Pancreas (tissue), 10 donors: ENCODE results near the gene UBE2K. TPM values are rescaled to one million over a fixed set of nuclear protein-coding genes. Genes with fewer than 3 reads are reported as not detected.
"Not testable (repeated sequence)": the region's sequence is repeated elsewhere in the genome, so short reads cannot be mapped to it uniquely, and the experiment has no call there.

ENCODE experiments used
- ATAC-seq, 4 donors: fragments of 200-7000 bp; cut with Tn5 transposase; one replicate each; pipeline versions ENCODE4 v1.8.0 to v1.9.1; 2020; ENCODE audit warnings: mild to moderate bottlenecking in 4 of 4, moderate library complexity in 4 of 4
- DNase-seq, 6 donors: peaks; one replicate each; pipeline ENCODE4 v3.0.0-alpha.2; 2020
- FAIRE-seq: peaks from 2 replicates; lab custom pipeline; 2012; peaks lifted over from hg19 to GRCh38; lab: Jason Lieb, UNC
- H3K27ac ChIP-seq, 4 donors: fragments of 200-600 bp; sonication (generic); 1 replicate in 3 of 4; 2 replicates in 1 of 4; pipeline versions ENCODE4 v1.5.0 to v1.8.0; 2020
- H3K27me3 ChIP-seq, 4 donors: fragments of 200-600 bp; one replicate each; pipeline ENCODE4 v1.8.0; 2021
- H3K36me3 ChIP-seq, 3 donors: fragments of 200-600 bp; sonication (generic) in 1 of 3; one replicate each; pipeline versions ENCODE4 v1.5.0 to v1.8.0; 2020 to 2021
- H3K4me1 ChIP-seq, 3 donors: fragments of 200-600 bp; one replicate each; pipeline ENCODE4 v1.8.0; 2021
- H3K4me3 ChIP-seq, 4 donors: fragments of 200-600 bp; sonication (generic) in 2 of 4; one replicate each; pipeline versions ENCODE4 v1.5.0 to v1.8.0; 2020 to 2021
- H3K9me3 ChIP-seq, 4 donors: fragments of 200-600 bp; one replicate each; pipeline ENCODE4 v1.8.0; 2021
- CTCF ChIP-seq, 4 donors: fragments of 200-600 bp; sonication (generic) in 3 of 4; IDR thresholded peaks; one replicate each; pipeline versions ENCODE4 v1.5.0 to v1.8.0; 2021; ENCODE audit warnings: antibody characterized with exemption in 4 of 4
- WGBS, 2 donors: extraction: QIAGEN DNeasy Blood & Tissue Kit; methylation state at CpG; one replicate each; pipeline ENCODE4 v1.1.7; 2013; 5-methylcytosine and 5-hydroxymethylcytosine counted together
- intact Hi-C, 3 donors: fragments of 100-400 bp; cut with DNase I; formaldehyde crosslinking; loops; one replicate each; pipeline versions ENCODE4 v1.11.1 to v1.14.2; 2022
- polyA plus RNA-seq, 2 donors: library from polyadenylated mRNA; stranded (reverse); fragments of 200-250 nt; gene quantifications; one replicate each; pipeline ENCODE4 v1.2.3, GENCODE V29; 2013
- total RNA-seq, 6 donors: library from RNA; stranded (reverse); fragmentation: NEBNext Ultra II Directional in 4 of 6; extraction: Animal tissue kit (Norgen Biotek cat#: 25700) in 4 of 6; gene quantifications; one replicate each; pipeline versions ENCODE4 v1.2.1 to v1.2.4, GENCODE V29; 2021 to 2023
- donor health status: healthy with polysubstance abuse.
- donor health status: DM: no; HTN: no; CAD: no; lungs with moderate emphysema.
- donor health status: DM: no; HTN: no; CAD: no.
- donor health status: control.
- donor health status: control.
- donor health status: Bipolar disorder and iron deficiency.
- donor health status: DM: yes; HTN: yes; CAD: no.
- donor health status: DM: no; HTN: no; CAD: no.
- donor health status: DM: no; HTN: no; CAD: no.
- donor health status: DM: yes; HTN: yes; CAD: no.

UBE2K gene
- total and polyA plus RNA-seq, 8 donors: 14.1 to 32.4 (median 19.3) TPM

GRCh38 chr4:39770005-39770404 lies 72.1 kb downstream of the UBE2K start:
- FAIRE-seq: no peak
- no peak overlapping the region for H3K4me3 ChIP-seq
- WGBS, 2 donors: 96 to 97% methylated on average over 25 of the region's 25 CpGs
- no peaks in the 10 kb centered on the region for H3K27me3 ChIP-seq
- peak in 1 of 4 donors; percentile 14 for ATAC-seq
- no peaks in the 10 kb centered on the region for H3K4me1 ChIP-seq
- no peak for DNase-seq
- no peak for TF ChIP-seq CTCF (IDR thresholded peaks at IDR 0.05)
- intact Hi-C loops: no loop called here
- no peak overlapping the region for H3K27ac ChIP-seq
- H3K36me3 ChIP-seq: peaks cover 0 to 9% (median 3%) of the 10 kb centered on the region in 3 donors
- no peaks in the 10 kb centered on the region for H3K9me3 ChIP-seq

- Histone ChIP-seq H3K27me3 (no peaks in the 10 kb centered on the region), H3K9me3 (no peaks in the 10 kb centered on the region), H3K36me3 (peaks cover 0 to 9% (median 3%) of the 10 kb centered on the region in 3 donors), H3K27ac (no peak overlapping the region), H3K4me3 (no peak overlapping the region), H3K4me1 (no peaks in the 10 kb centered on the region)
- FAIRE-seq (no peak), DNase-seq (peak in 1 of 6 donors; percentile 54), ATAC-seq (no peak)
- intact Hi-C loops: no loop called here
- TF ChIP-seq CTCF (IDR thresholded peaks at IDR 0.05): no peak
- WGBS, 2 donors: 98% methylated on average over 19 of the region's 19 CpGs
Observed at GRCh38 chr4:39770471-39770870, 72.5 kb downstream of the UBE2K start.

GRCh38 chr4:39770969-39771724 lies 73.2 kb downstream of the UBE2K start:
- intact Hi-C loops: no loop called here
- Histone ChIP-seq H3K9me3 (no peaks in the 10 kb centered on the region), H3K36me3 (peaks cover 0 to 9% (median 3%) of the 10 kb centered on the region in 3 donors), H3K27me3 (no peaks in the 10 kb centered on the region), H3K27ac (no peak overlapping the region), H3K4me1 (no peaks in the 10 kb centered on the region), H3K4me3 (no peak overlapping the region)
- 95% methylated on average over 57 of the region's 57 CpGs for WGBS, 2 donors
- ATAC-seq: peak in 1 of 4 donors; percentile 19
- no peak for FAIRE-seq
- DNase-seq: peak in 1 of 6 donors; percentile 47
- TF ChIP-seq CTCF (IDR thresholded peaks at IDR 0.05): no peak

GRCh38 chr4:39781988-39782387 lies 84.1 kb downstream of the UBE2K start:
- H3K4me1 ChIP-seq, H3K4me3 ChIP-seq, DNase-seq, H3K27me3 ChIP-seq, ATAC-seq, H3K9me3 ChIP-seq, intact Hi-C loops, H3K36me3 ChIP-seq, H3K27ac ChIP-seq: not testable (repeated sequence)
- WGBS, 2 donors: 93 to 94% methylated on average over 2 of the region's 2 CpGs
- FAIRE-seq: peak; percentile 51

- Histone ChIP-seq H3K36me3 (no peaks in the 10 kb centered on the region), H3K9me3 (no peaks in the 10 kb centered on the region), H3K4me1 (no peaks in the 10 kb centered on the region), H3K27me3 (no peaks in the 10 kb centered on the region), H3K27ac (no peak overlapping the region), H3K4me3 (no peak overlapping the region)
- DNase-seq: no peak
- intact Hi-C loops: no loop called here
- no peak for TF ChIP-seq CTCF (IDR thresholded peaks at IDR 0.05)
- no peak for FAIRE-seq
- no peak for ATAC-seq
- 41 to 47% methylated on average over 1 of the region's 1 CpG for WGBS, 2 donors
Observed at GRCh38 chr4:39785083-39785482, 87.1 kb downstream of the UBE2K start.
